GM23248 (cell line): ENCODE results near the gene PHOSPHO2. TPM values are rescaled to one million over a fixed set of nuclear protein-coding genes. Genes with fewer than 3 reads are reported as not detected.

Experiments used
- DNase-seq: peaks from one replicate; pipeline ENCODE4 v3.0.0-alpha.2; 2015
- H2AFZ ChIP-seq: fragments of 200-600 bp; sonication (generic); 2 replicates; pipeline ENCODE4 v1.6.1; 2016; ENCODE audit warnings: antibody characterized with exemption
- H3F3A ChIP-seq: fragments of 200-600 bp; sonication (generic); 2 replicates; pipeline ENCODE4 v1.6.1; 2016; ENCODE audit warnings: mild to moderate bottlenecking, antibody characterized with exemption, mixed run types; ENCODE audit not compliant: insufficient read depth
- H3K27ac ChIP-seq: fragments of 200-600 bp; sonication (generic); 2 replicates; pipeline ENCODE4 v1.5.1; 2016; ENCODE audit warnings: mild to moderate bottlenecking
- H3K27me3 ChIP-seq: fragments of 200-600 bp; sonication (generic); replicated peaks from 2 replicates; pipeline ENCODE4 v1.6.1; 2016; ENCODE audit warnings: mild to moderate bottlenecking; ENCODE audit not compliant: insufficient read depth
- H3K36me3 ChIP-seq: fragments of 200-600 bp; sonication (generic); 2 replicates; pipeline ENCODE4 v1.6.1; 2016; ENCODE audit warnings: low read depth, mild to moderate bottlenecking
- H3K4me1 ChIP-seq: fragments of 200-600 bp; sonication (generic); 2 replicates; pipeline ENCODE4 v1.6.1; 2016; ENCODE audit warnings: mild to moderate bottlenecking; ENCODE audit not compliant: insufficient read depth
- H3K4me2 ChIP-seq: fragments of 200-600 bp; sonication (generic); one replicate; pipeline ENCODE4 v1.6.1; 2016; ENCODE audit warnings: mild to moderate bottlenecking; ENCODE audit not compliant: unreplicated experiment
- H3K4me3 ChIP-seq: fragments of 200-600 bp; sonication (generic); 2 replicates; pipeline ENCODE4 v1.5.1; 2016; ENCODE audit warnings: mild to moderate bottlenecking
- H3K79me2 ChIP-seq: fragments of 200-600 bp; sonication (generic); 2 replicates; pipeline ENCODE4 v1.6.1; 2016; ENCODE audit warnings: mild to moderate bottlenecking; ENCODE audit not compliant: insufficient read depth
- H3K9ac ChIP-seq: fragments of 200-600 bp; sonication (generic); 2 replicates; pipeline ENCODE4 v1.6.1; 2016; ENCODE audit warnings: mild to moderate bottlenecking
- H3K9me2 ChIP-seq: fragments of 200-600 bp; sonication (generic); 2 replicates; pipeline ENCODE4 v1.6.1; 2016; ENCODE audit warnings: mixed run types, mild to moderate bottlenecking, moderate library complexity; ENCODE audit not compliant: insufficient read depth
- H3K9me3 ChIP-seq: fragments of 200-600 bp; sonication (generic); one replicate; pipeline ENCODE4 v1.6.1; 2017; ENCODE audit warnings: low read depth
- H4K20me1 ChIP-seq: fragments of 200-600 bp; sonication (generic); 2 replicates; pipeline ENCODE4 v1.6.0; 2016; ENCODE audit not compliant: insufficient read depth
- EZH2 ChIP-seq: fragments of 200-600 bp; sonication (generic); IDR thresholded peaks from 2 replicates; pipeline ENCODE4 v1.6.1; 2018; ENCODE audit warnings: antibody characterized with exemption, mild to moderate bottlenecking; ENCODE audit not compliant: insufficient read depth, poor library complexity, severe bottlenecking
- EZH2phosphoT487 ChIP-seq: fragments of 200-600 bp; sonication (generic); IDR thresholded peaks from 2 replicates; pipeline ENCODE4 v1.6.1; 2018; ENCODE audit warnings: antibody characterized with exemption, moderate library complexity, mild to moderate bottlenecking, low read depth; ENCODE audit not compliant: insufficient read depth
- WGBS, 2 experiments: methylation state at CpG; one replicate each; pipeline ENCODE4 v1.1.6; 2015 to 2017; ENCODE audit warnings: low lambda C conversion rate in 2 of 2, low coverage in 1 of 2; ENCODE audit errors: missing lambda C conversion rate in 2 of 2; 5-methylcytosine and 5-hydroxymethylcytosine counted together
- in situ Hi-C: fragments of 300-500 bp; cut with MboI; formaldehyde crosslinking; loops from 2 replicates; pipeline ENCODE4 v1.15.0; 2020
- polyA plus RNA-seq: library from polyadenylated mRNA; unstranded; fragments of >200 nt; fragmentation: Nextera tagmentation; extraction: Ambion mirVana; gene quantifications from 2 replicates; pipeline ENCODE4 v1.2.1, GENCODE V29; 2016
- total RNA-seq: library from RNA; depleted of rRNA; stranded (reverse); fragments of >200 nt; shearing (Covaris generic); gene quantifications from 2 replicates; pipeline ENCODE4 v1.2.3, GENCODE V29; 2014

PHOSPHO2 gene
- total and polyA plus RNA-seq, 2 experiments from 2014 or later = 0.86 to 3.6 TPM

DNA sequence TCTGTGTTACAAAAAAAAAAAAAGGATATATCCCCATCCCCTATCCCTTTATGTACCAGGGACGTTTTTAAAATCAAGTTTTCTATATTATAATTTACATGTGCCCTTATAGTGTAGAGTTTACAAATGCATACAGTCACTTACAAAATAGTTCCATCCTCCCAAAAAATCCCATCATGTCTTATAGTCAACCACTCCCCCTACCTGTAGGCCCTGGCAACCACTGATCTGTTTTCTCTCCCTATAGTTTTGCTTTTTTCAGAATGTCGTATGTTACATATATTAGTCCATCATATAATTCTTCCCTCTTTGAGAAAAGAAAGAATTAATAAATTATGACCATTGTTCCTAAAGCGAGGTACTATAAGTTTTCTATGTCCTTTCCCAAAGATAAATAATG is 17.9 kb upstream of the PHOSPHO2 start:
- in situ Hi-C loops = no loop called here
- 35% methylated on average over 3 of the region's 3 CpGs for WGBS, 2 experiments
- Histone ChIP-seq H3K27ac (no peak overlapping the region), H3K27me3 (no peaks in the 10 kb centered on the region), H3K4me2 (no peak overlapping the region), H3K9ac (no peak overlapping the region), H3F3A (no peaks in the 10 kb centered on the region), H3K9me3 (no peaks in the 10 kb centered on the region), H3K4me3 (no peak overlapping the region), H3K36me3 (no peaks in the 10 kb centered on the region), H4K20me1 (no peaks in the 10 kb centered on the region), H3K79me2 (no peaks in the 10 kb centered on the region), H3K4me1 (no peaks in the 10 kb centered on the region), H3K9me2 (no peaks in the 10 kb centered on the region), H2AFZ (no peak overlapping the region)
- DNase-seq = no peak
- no peak for TF ChIP-seq EZH2phosphoT487
- no peak for TF ChIP-seq EZH2

DNA sequence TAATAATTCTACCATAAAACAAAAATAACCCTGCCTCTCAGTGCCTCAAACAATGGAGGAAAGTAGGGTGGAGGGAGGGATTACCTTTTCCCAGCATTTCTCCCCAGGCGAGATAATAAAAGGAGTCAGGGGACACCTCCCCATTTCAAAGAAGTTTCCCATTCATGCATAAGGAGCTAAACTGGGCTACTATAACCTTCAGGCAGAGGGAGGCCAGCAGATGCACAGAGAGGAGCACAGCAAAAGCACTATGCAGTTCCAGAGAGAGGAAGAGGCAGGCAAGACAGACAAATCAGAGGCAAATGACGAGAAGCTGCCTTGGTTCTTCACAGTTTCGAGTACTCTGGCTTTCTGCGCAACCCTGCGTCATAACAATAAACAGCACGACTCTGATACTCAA is 17.4 kb upstream of the PHOSPHO2 start:
- Histone ChIP-seq H3K27ac (no peak overlapping the region), H3K79me2 (no peaks in the 10 kb centered on the region), H3K4me1 (no peaks in the 10 kb centered on the region), H2AFZ (no peak overlapping the region), H4K20me1 (no peaks in the 10 kb centered on the region), H3K4me3 (no peak overlapping the region), H3K27me3 (no peaks in the 10 kb centered on the region), H3K9me3 (no peaks in the 10 kb centered on the region), H3K36me3 (no peaks in the 10 kb centered on the region), H3F3A (no peaks in the 10 kb centered on the region), H3K9ac (no peak overlapping the region), H3K9me2 (no peaks in the 10 kb centered on the region), H3K4me2 (no peak overlapping the region)
- no peak for DNase-seq
- WGBS, 2 experiments = 84 to 89% methylated on average over 6 of the region's 6 CpGs
- in situ Hi-C loops = no loop called here
- TF ChIP-seq EZH2phosphoT487 (no peak), EZH2 (no peak)

DNA sequence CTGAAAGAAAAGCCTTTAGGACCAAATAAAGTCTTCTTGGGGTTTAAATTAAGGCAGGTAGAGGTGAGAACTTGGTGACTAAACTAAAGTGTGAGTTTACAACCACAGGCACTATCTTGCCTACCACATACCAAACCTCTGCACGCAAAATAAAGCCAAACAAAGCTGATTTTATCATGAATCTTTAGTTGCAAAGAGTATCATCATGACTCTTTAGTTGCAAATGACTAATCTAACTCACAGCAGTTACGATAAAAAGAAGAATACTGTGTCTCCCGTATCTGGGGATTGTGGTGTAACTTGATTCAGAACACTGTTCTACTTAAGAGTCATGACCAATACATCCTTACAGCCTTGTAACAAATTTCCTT is 11.2 kb upstream of the PHOSPHO2 start:
- Histone ChIP-seq H3K9me3 (no peaks in the 10 kb centered on the region), H3K9me2 (no peaks in the 10 kb centered on the region), H3K27me3 (no peaks in the 10 kb centered on the region), H3K36me3 (no peaks in the 10 kb centered on the region), H3K79me2 (no peaks in the 10 kb centered on the region), H3K27ac (no peak overlapping the region), H3K9ac (no peak overlapping the region), H2AFZ (no peak overlapping the region), H3K4me1 (no peaks in the 10 kb centered on the region), H4K20me1 (no peaks in the 10 kb centered on the region), H3F3A (no peaks in the 10 kb centered on the region), H3K4me3 (no peak overlapping the region), H3K4me2 (no peak overlapping the region)
- in situ Hi-C loops = no loop called here
- DNase-seq = no peak
- TF ChIP-seq EZH2phosphoT487 (no peak), EZH2 (no peak)
- 57 to 61% methylated on average over 3 of the region's 3 CpGs for WGBS, 2 experiments

GRCh38 chr2:169683425-169684134 is 10.7 kb upstream of the PHOSPHO2 start:
- Histone ChIP-seq H3K9ac (no peak overlapping the region), H3K36me3 (no peaks in the 10 kb centered on the region), H3K4me3 (no peak overlapping the region), H3K27ac (no peak overlapping the region), H3K4me1 (no peaks in the 10 kb centered on the region), H3K4me2 (no peak overlapping the region), H3F3A (no peaks in the 10 kb centered on the region), H3K9me3 (no peaks in the 10 kb centered on the region), H4K20me1 (no peaks in the 10 kb centered on the region), H3K79me2 (no peaks in the 10 kb centered on the region), H3K27me3 (no peaks in the 10 kb centered on the region), H3K9me2 (no peaks in the 10 kb centered on the region), H2AFZ (no peak overlapping the region)
- TF ChIP-seq EZH2 = no peak
- no peak for TF ChIP-seq EZH2phosphoT487
- no peak for DNase-seq
- in situ Hi-C loops = no loop called here
- WGBS, 2 experiments = 62 to 64% methylated on average over 3 of the region's 3 CpGs
